SK-MEL-5 (cell line): ENCODE results near the gene AVP. TPM values are rescaled to one million over a fixed set of nuclear protein-coding genes. Genes with fewer than 3 reads are reported as not detected.

Source experiments
- DNase-seq: peaks from one replicate; pipeline ENCODE4 v3.0.0-alpha.2; 2016; ENCODE audit warnings: low read depth, low spot score
- in situ Hi-C: cut with HindIII; loops from 2 replicates; pipeline ENCODE4 v1.10.0; 2016; ENCODE audit warnings: low sequenced_read_pairs, high pct_unique_total_duplicates, low pct_unique_long_range_greater_than_20kb
- total RNA-seq: library from RNA; depleted of rRNA; stranded (reverse); fragments of >200 nt; shearing (Covaris generic); gene quantifications from 2 replicates; pipeline ENCODE4 v1.2.3, GENCODE V29; 2014

Gene AVP
- total RNA-seq, 1 experiment from 2014 or later: not detected

- DNase-seq: peak; percentile 75
- in situ Hi-C loops: no loop called here
Measured at GRCh38 chr20:3115190-3116107, 30.9 kb upstream of the AVP start.

DNA sequence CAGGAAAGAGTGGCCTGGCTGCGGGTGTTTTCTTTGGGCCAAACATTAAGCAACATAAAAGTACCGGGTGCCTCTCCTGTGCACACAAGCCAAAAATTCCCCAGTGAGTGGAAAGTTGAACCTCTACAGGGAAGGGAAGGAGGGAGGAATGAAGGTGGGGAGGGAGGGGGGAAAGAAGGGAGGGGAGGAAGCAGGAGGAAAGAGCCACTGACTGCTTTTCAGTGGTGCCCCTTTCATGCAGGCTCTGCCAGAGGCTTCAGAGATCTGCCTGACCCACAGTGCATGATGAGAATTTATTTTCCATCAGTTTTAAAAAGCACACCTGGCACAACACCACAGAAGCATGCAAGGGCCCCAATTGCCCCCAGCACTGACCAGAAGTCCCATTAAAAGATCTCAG, 27.5 kb upstream of the AVP start:
- DNase-seq: no peak
- in situ Hi-C loops: no loop called here

- no peak for DNase-seq
- in situ Hi-C loops: no loop called here
Measured at GRCh38 chr20:3111507-3111906, 27.0 kb upstream of the AVP start.

GRCh38 chr20:3109350-3110302, 25.1 kb upstream of the AVP start:
- DNase-seq: no peak
- in situ Hi-C loops: no loop called here

DNA sequence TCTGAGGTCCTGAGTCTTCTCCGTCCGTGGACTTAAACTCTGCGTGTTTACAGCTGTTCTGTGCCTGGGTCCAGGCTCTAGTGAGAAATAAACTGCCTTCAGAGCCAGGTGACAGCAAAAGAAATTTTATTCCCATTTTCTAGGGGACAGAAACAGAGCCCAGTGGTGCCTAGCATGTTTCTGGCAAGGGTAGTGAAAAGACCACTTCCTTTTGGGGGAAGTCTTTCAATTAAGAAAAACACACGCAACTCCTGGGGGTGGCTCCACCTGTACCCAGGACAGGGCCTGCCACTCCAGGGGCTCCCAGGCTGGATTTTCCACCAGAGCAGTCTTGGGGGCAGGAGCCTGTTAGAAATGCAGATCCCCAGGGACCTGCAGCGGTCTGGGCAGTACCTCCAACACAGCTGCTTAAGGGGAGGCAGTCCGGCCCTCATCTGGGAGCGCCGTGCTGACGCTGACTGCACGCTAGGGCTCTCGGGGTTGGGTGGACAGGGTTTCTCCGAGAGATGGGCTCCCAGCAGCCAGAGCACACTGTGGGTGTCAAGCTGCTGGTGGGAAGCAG, 23.0 kb upstream of the AVP start:
- in situ Hi-C loops: no loop called here
- no peak for DNase-seq

DNA sequence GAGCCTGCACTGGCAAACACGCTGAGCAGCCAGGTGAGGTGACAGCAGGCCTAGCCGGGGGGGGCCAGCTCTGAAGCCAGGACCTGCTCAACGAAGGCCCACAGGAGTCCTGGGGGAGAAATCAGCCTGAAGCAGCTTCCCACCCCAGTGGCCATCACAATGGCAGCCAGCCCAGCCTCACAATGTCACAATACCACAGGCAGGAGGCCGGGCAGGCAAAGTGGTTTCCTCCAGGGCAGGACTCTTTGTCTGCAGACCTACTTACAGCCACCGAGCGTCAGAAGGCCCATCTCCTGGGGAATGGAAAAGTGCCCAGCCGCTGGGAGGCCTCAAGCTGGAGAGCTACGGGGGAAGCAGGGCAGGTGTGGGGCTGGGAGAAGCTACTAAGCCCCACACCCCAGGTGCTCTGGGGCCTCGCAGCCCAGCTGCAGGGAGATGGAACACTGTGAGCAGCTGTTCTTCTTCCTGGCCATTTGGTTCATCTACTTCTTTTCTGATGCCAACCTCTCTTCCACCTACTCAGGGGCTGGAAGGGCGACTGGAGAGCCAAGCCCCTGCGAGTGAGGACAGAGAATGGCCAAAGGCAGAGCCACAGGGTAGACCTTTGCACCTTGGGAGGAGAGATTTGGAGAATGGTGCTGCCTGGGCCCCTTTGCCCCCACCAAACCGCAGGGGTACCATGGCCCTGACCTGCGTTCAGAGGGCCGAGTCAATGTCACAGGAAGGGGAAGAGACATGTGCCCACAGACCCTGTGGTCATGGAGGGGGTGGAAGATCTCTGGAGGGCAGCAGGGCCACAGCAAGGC, 22.3 kb upstream of the AVP start:
- in situ Hi-C loops: no loop called here
- DNase-seq: no peak

DNA sequence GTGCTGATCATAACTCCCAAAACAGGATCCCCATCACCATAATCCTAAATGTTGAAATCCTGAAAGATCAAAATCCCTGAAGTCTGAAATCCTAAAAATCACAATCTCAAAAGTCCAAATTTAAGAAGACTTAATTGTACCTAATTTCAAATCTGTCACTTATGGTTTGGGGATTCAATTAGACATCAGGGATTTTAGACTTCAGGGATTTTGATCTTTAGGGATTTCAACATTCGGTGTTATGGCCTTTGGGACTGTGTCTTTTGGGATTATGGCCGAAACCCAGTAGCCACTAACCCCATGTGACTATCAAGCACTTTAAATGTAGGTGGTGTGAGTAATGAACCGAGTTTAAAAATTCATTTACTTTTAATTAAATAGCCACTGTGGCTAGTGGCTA, 21.7 kb upstream of the AVP start:
- in situ Hi-C loops: no loop called here
- DNase-seq: no peak

GRCh38 chr20:3105256-3106137, 21.0 kb upstream of the AVP start:
- no peak for DNase-seq
- in situ Hi-C loops: no loop called here

- in situ Hi-C loops: no loop called here
- DNase-seq: no peak
Measured at GRCh38 chr20:3103369-3104032, 19.0 kb upstream of the AVP start.

- no peak for DNase-seq
- in situ Hi-C loops: no loop called here
Measured at GRCh38 chr20:3102575-3103368, 18.2 kb upstream of the AVP start.

- in situ Hi-C loops: no loop called here
- DNase-seq: no peak
Measured at GRCh38 chr20:3101737-3102574, 17.4 kb upstream of the AVP start.

DNA sequence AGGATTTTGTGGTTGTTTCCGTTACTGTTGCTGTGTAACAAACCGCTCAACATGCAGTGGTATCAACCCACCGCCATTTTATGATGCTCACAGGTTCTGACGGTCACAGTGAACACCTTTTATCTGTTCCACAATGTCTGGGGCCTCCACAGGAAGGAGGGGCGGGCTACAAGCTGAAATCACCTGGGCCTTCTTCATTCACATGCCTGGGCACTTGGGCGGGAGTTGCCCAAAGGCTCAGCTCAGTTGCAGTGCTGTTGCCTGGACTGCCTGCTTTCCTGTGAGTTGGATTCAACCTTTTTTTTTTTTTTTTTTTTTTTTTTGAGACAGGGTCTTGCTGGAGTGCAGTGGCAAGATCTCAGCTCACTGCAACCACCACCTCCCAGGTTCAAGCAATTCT, 16.7 kb upstream of the AVP start:
- no peak for DNase-seq
- in situ Hi-C loops: no loop called here

DNA sequence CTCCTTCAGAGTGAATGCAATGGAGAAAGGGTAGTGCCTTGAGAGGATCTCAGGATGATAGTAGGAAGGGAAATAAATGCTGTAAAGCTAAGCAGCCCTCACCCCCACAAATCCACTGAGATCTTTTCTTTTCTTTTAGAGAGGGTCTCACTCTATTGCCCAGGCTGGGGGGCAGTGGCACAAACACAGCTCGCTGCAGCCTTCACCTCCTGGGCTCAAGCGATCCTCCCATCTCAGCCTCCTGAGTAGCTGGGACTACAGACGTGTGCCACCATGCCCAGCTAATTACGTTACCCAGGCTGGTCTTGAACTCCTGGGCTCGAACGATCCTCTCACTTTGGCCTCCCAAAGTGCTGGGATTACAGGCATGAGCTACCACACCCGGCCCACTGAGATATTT, 16.0 kb upstream of the AVP start:
- in situ Hi-C loops: no loop called here
- DNase-seq: no peak

GRCh38 chr20:3094848-3095629, 10.5 kb upstream of the AVP start:
- in situ Hi-C loops: no loop called here
- no peak for DNase-seq
